GM12865 (cell line): ENCODE data around the gene MAP1LC3B2.

ENCODE experiments used
- DNase-seq: peaks from one replicate; pipeline ENCODE4 v3.0.0; 2010; ENCODE audit warnings: low read depth
- H3K4me3 ChIP-seq: 2 replicates; pipeline ENCODE4 v1.5.1; 2011; ENCODE audit warnings: mild to moderate bottlenecking, low read depth, low read length, control low read depth
- CTCF ChIP-seq: IDR thresholded peaks from 2 replicates; pipeline ENCODE4 v1.5.1; 2011; ENCODE audit warnings: low read length, control low read depth, low read depth, inconsistent platforms; ENCODE audit not compliant: insufficient read depth; ENCODE audit errors: missing control alignments

Gene MAP1LC3B2

GRCh38 chr12:116582610-116583009 is 23.4 kb downstream of the MAP1LC3B2 start:
- no peak for DNase-seq

GRCh38 chr12:116583129-116583694 is 24.0 kb downstream of the MAP1LC3B2 start:
- H3K4me3 ChIP-seq = no peak overlapping the region
- no peak for DNase-seq
- no peak for TF ChIP-seq CTCF

More at GRCh38 chr12:116582610-116583009, 23.4 kb downstream of the MAP1LC3B2 start:
- TF ChIP-seq CTCF = no peak
- H3K4me3 ChIP-seq = no peak overlapping the region

GRCh38 chr12:116587270-116587669 is 28.1 kb downstream of the MAP1LC3B2 start:
- no peak for TF ChIP-seq CTCF
- DNase-seq = no peak
- H3K4me3 ChIP-seq = no peak overlapping the region

- no peak for DNase-seq
- TF ChIP-seq CTCF = no peak
Observed at GRCh38 chr12:116588390-116589028, 29.3 kb downstream of the MAP1LC3B2 start.

GRCh38 chr12:116589581-116589980 is 30.4 kb downstream of the MAP1LC3B2 start:
- no peak overlapping the region for H3K4me3 ChIP-seq
- DNase-seq = no peak
- no peak for TF ChIP-seq CTCF

More at GRCh38 chr12:116588390-116589028, 29.3 kb downstream of the MAP1LC3B2 start:
- H3K4me3 ChIP-seq = no peak overlapping the region

- H3K4me3 ChIP-seq = no peak overlapping the region
- no peak for TF ChIP-seq CTCF
- no peak for DNase-seq
Observed at GRCh38 chr12:116590561-116590960, 31.4 kb downstream of the MAP1LC3B2 start.
